DOHH2 (cell line): Measurements from ENCODE around the gene PFDN5.

ENCODE experiments used
- H3F3A ChIP-seq: fragments of 200-600 bp; sonication (generic), shearing (Covaris generic); 2 replicates; pipeline ENCODE4 v1.6.0; 2016; ENCODE audit warnings: antibody characterized with exemption, mild to moderate bottlenecking; ENCODE audit not compliant: control insufficient read depth, insufficient read depth
- H3K27ac ChIP-seq: fragments of 200-600 bp; sonication (generic); 2 replicates; pipeline ENCODE4 v1.5.1; 2014; ENCODE audit warnings: low read depth, mild to moderate bottlenecking, low read length, moderate library complexity
- H3K27me3 ChIP-seq: fragments of 200-600 bp; sonication (generic); 2 replicates; pipeline ENCODE4 v1.6.1; 2014; ENCODE audit warnings: mild to moderate bottlenecking, low read length, mixed read lengths; ENCODE audit not compliant: control insufficient read depth
- H3K36me3 ChIP-seq: fragments of 200-600 bp; sonication (generic); 2 replicates; pipeline ENCODE4 v1.6.1; 2014; ENCODE audit warnings: mild to moderate bottlenecking, low read length, moderate library complexity, mixed read lengths; ENCODE audit not compliant: control insufficient read depth
- H3K4me1 ChIP-seq: fragments of 200-600 bp; sonication (generic); 2 replicates; pipeline ENCODE4 v1.6.1; 2014; ENCODE audit warnings: mild to moderate bottlenecking, low read length, mixed read lengths; ENCODE audit not compliant: control insufficient read depth
- H3K4me2 ChIP-seq: fragments of 200-600 bp; sonication (generic); 2 replicates; pipeline ENCODE4 v1.6.0; 2014; ENCODE audit warnings: mild to moderate bottlenecking, low read length, moderate library complexity
- H3K4me3 ChIP-seq: fragments of 200-600 bp; sonication (generic); 2 replicates; pipeline ENCODE4 v1.5.1; 2014; ENCODE audit warnings: mild to moderate bottlenecking, low read length, mixed read lengths
- H3K79me2 ChIP-seq: fragments of 200-600 bp; sonication (generic); 2 replicates; pipeline ENCODE4 v1.6.1; 2014; ENCODE audit warnings: mild to moderate bottlenecking, low read length, mixed read lengths; ENCODE audit not compliant: control insufficient read depth
- H3K9me2 ChIP-seq: fragments of 200-600 bp; sonication (generic); replicated peaks from 2 replicates; pipeline ENCODE4 v1.6.1; 2014; ENCODE audit warnings: mild to moderate bottlenecking, low read length, mixed read lengths; ENCODE audit not compliant: control insufficient read depth
- H3K9me3 ChIP-seq: fragments of 200-600 bp; sonication (generic); 2 replicates; pipeline ENCODE4 v1.6.1; 2014; ENCODE audit warnings: antibody characterized with exemption, low read length, mixed read lengths; ENCODE audit not compliant: control insufficient read depth, insufficient read depth
- H4K20me1 ChIP-seq: fragments of 200-600 bp; sonication (generic); 2 replicates; pipeline ENCODE4 v1.6.0; 2014; ENCODE audit warnings: low read depth, mild to moderate bottlenecking, antibody characterized with exemption, low read length, moderate library complexity; ENCODE audit not compliant: control insufficient read depth, insufficient read depth
- EZH2phosphoT487 ChIP-seq: fragments of 200-600 bp; sonication (generic); IDR thresholded peaks from 2 replicates; pipeline ENCODE4 v1.6.1; 2017; ENCODE audit warnings: borderline replicate concordance, mild to moderate bottlenecking, antibody characterized with exemption, low read length, moderate library complexity, mixed read lengths
- TF ChIP-seq, protein P1 (sequence below): fragments of 200-600 bp; sonication (generic); IDR thresholded peaks from one replicate; pipeline ENCODE4 v1.5.1; 2014; ENCODE audit warnings: antibody characterized with exemption, mild to moderate bottlenecking, low read depth, low read length; ENCODE audit not compliant: poor library complexity, severe bottlenecking

The PFDN5 gene

DNA sequence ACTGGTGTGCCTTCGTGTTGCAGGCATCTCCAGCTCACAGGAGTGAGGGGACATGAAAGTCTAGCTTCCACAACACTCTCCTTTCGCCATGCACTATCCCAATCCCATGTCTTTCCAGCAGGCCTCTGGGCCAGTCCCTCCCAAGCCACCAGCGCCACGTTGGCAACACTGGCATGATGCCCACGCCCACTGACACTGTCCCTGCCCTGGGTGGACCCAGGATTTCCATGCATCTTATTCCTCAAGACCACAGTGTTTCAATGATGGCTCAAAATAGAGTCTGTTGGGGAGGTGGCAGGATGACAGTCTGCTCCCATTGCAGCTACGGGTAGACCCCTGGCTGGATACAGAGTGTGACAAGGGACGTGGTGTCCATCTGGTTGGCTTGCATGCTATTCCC lies 38.5 kb downstream of the PFDN5 start:
- no peak for TF ChIP-seq EZH2phosphoT487
- TF ChIP-seq, protein P1, sequence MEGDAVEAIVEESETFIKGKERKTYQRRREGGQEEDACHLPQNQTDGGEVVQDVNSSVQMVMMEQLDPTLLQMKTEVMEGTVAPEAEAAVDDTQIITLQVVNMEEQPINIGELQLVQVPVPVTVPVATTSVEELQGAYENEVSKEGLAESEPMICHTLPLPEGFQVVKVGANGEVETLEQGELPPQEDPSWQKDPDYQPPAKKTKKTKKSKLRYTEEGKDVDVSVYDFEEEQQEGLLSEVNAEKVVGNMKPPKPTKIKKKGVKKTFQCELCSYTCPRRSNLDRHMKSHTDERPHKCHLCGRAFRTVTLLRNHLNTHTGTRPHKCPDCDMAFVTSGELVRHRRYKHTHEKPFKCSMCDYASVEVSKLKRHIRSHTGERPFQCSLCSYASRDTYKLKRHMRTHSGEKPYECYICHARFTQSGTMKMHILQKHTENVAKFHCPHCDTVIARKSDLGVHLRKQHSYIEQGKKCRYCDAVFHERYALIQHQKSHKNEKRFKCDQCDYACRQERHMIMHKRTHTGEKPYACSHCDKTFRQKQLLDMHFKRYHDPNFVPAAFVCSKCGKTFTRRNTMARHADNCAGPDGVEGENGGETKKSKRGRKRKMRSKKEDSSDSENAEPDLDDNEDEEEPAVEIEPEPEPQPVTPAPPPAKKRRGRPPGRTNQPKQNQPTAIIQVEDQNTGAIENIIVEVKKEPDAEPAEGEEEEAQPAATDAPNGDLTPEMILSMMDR, result no peak
- peaks cover 23% of the 10 kb centered on the region for H3K27me3 ChIP-seq

GRCh38 chr12:53334822-53335221 lies 39.5 kb downstream of the PFDN5 start:
- Histone ChIP-seq H3F3A (no peaks in the 10 kb centered on the region), H3K4me2 (no peak overlapping the region), H3K4me1 (peaks cover 35% of the 10 kb centered on the region), H3K9me3 (no peaks in the 10 kb centered on the region), H4K20me1 (no peaks in the 10 kb centered on the region), H3K27ac (no peak overlapping the region), H3K27me3 (peaks cover 23% of the 10 kb centered on the region), H3K79me2 (no peaks in the 10 kb centered on the region), H3K4me3 (no peak overlapping the region), H3K9me2 (no peaks in the 10 kb centered on the region), H3K36me3 (no peaks in the 10 kb centered on the region)
- TF ChIP-seq EZH2phosphoT487, result no peak
- TF ChIP-seq, protein P1, result no peak

More for the DNA sequence above, 38.5 kb downstream of the PFDN5 start:
- Histone ChIP-seq H3K9me2 (no peaks in the 10 kb centered on the region), H3K9me3 (no peaks in the 10 kb centered on the region), H3K4me2 (no peak overlapping the region), H3F3A (no peaks in the 10 kb centered on the region), H3K4me3 (no peak overlapping the region), H3K4me1 (peaks cover 35% of the 10 kb centered on the region), H3K27ac (no peak overlapping the region), H3K79me2 (no peaks in the 10 kb centered on the region), H4K20me1 (no peaks in the 10 kb centered on the region), H3K36me3 (no peaks in the 10 kb centered on the region)

GRCh38 chr12:53336181-53336681 lies 40.9 kb downstream of the PFDN5 start, which contains the start of gene SP7:
Gene SP7 (minus strand): TSS chr12:53336354. CDS start chr12:53335646, 708 bp downstream.
- Histone ChIP-seq H3K9me3 (no peaks in the 10 kb centered on the region), H3K27me3 (peaks cover 25% of the 10 kb centered on the region), H3K27ac (no peak within 1 kb of the TSS), H3K4me3 (no peak within 1 kb of the TSS), H3K9me2 (no peaks in the 10 kb centered on the region), H3K79me2 (no peaks in the 10 kb centered on the region), H4K20me1 (no peaks in the 10 kb centered on the region), H3K4me2 (peak within 1 kb of the TSS; percentile 22; the same call in 1 of the 2 replicates), H3K4me1 (peaks cover 35% of the 10 kb centered on the region), H3F3A (no peaks in the 10 kb centered on the region), H3K36me3 (no peaks in the 10 kb centered on the region)
- no peak for TF ChIP-seq EZH2phosphoT487
- TF ChIP-seq, protein P1, result no peak
